Dedifferentiated amniotic fluid mesenchymal stem cell (primary cell): Measurements from ENCODE around the gene EHBP1.

Experiments used
- DNase-seq: peaks from one replicate; pipeline ENCODE4 v3.0.0-alpha.2; 2016; ENCODE audit errors: extremely low spot score

The EHBP1 gene

DNA sequence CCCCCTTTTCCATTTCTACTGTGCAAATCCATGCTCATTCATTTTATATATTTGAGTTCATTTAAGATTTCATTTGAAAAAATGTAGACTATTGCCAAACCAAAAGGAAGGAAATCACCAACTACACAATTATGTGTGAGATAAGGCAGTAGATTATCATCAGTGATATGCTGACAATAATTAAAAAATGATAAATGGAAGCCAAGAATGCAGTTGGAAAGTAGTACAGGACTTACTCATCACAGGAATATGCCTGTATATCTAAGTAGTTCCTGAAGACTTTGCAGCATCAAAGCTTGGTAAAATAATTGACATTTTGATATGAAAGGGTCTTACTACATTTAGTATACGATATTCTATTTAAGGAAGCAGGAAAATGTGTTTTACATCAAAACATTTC lies 179.0 kb downstream of the EHBP1 start:
- no peak for DNase-seq

- DNase-seq, result no peak
These were observed 189.6 kb downstream of the EHBP1 start for GRCh38 chr2:62894966-62895631.

- no peak for DNase-seq
These were observed 190.1 kb downstream of the EHBP1 start for GRCh38 chr2:62895632-62896009.

DNA sequence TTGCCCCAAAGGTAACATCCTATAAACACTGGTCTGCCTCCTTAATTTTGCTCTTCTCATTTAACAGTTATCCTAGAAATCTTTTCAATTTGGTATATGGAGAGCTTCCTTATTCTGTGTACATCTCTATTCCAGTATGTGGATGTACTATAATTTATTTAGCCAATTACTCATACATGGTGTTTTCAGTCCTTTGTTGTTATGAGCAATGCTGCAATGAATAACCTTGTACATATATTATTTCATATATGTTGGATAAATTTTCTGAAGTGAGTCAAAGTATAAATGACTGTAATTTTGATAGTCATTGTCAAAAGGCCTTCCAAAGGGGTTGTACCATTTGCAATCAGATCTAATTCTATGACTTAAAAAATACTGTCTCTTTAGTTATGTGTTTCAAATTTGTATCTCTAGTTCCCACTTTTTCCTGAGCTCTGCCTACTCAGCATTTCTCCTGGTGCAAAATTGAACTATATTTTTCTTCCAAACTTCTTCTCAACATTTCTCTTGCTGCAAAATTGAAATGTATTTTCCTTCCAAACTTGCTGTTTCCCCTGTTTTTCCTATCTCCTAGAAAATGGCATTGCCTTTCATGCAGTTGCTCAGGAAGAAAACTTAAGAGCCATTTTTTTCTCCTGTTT lies 191.8 kb downstream of the EHBP1 start:
- DNase-seq, result no peak

- no peak for DNase-seq
These were observed 198.8 kb downstream of the EHBP1 start for GRCh38 chr2:62904344-62904743.

- no peak for DNase-seq
These were observed 202.6 kb downstream of the EHBP1 start for GRCh38 chr2:62908145-62908544.

DNA sequence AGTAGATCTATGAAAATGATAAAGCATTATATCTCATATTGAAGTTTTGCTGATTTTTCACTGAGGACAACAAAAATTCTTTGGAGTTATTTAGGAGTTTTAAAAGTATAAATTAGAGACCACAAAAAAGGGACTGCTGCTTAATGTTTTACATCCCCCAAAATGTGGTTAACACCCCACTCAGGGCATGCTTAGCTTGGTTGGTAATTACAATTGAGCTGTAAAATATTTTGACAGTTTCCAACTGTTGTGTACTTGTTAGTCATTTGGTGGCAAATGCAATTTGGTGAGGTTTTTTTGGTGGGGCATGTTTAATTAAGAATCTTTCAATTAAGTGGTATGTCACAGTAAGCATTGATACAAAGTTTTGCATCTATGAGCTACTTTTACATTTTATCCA lies 207.8 kb downstream of the EHBP1 start:
- DNase-seq, result no peak

GRCh38 chr2:62919041-62919440 lies 213.5 kb downstream of the EHBP1 start:
- DNase-seq, result no peak

DNA sequence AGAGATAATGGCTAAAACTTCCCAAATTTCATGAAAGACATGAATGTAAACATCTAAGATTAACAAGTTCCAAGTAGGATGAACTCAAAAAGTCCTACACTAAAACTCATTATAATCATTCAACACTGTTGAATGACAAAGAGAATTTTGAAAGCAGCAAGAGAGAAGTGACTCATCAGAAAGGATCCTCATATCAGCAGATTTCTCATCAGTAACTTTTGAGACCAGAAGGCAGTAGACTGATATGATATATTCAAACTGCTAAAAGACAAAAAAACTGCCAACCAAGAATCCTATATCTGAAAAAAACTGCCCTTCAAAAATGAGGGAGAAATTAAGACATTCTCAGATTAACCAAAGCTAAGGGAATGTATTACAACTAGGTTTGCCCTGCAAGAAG lies 214.6 kb downstream of the EHBP1 start:
- no peak for DNase-seq

DNA sequence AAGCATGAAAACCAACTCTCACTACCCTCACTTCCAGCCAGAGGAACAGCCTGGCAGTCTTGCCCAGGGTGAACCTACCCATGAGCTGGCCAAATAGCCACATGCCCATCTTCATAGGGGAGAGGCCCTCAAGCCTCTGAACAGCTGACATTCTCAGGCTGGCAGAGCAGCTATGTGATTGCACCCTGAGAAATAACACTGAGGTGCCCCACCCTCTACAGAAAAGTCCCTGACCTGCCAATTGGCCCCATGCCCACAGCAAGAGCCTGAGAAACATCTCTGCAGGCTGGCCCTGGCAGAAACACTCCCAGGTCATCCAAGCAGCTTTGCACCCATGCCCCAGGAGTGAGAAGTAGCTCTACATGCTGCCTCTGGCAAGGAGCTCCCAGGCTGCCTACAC lies 217.7 kb downstream of the EHBP1 start:
- no peak for DNase-seq

DNA sequence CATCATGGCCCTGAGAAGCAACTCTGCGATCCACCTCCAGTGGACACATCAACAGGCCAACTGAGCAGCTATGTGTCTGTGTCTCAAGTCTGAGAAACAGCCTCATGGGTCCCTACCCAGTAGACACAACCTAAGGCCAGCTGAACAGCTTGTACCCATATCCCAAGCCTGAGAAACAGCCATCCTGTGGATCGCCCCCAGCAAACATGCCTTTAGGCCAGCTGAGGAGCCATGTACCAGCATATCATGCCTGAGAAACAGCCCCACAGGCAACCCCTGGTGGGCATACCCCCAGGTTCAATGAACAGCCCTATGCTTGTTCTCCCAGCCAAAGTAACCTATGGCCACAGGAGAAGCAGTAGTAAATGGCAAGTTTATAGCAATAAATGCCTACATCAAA lies 218.4 kb downstream of the EHBP1 start:
- no peak for DNase-seq

GRCh38 chr2:62928015-62928414 lies 222.5 kb downstream of the EHBP1 start:
- DNase-seq, result no peak

DNA sequence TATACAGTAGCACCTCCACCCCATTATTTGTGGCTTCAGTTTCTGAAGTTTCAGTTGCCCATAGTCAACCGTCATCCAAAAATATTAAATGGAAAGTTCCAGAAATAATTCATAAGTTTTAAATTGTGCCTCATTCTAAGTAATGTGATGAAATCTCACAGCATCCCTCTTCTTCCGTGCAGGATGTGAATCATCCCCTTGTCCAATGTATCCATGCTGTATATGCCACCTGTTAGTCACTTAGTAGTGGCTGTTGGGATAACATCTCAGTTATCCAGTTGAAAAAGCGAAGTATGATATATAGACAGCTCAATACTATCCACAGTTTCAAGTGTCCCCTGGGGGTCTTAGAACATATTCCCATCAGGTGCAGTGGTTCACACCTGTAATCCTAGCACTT lies 226.0 kb downstream of the EHBP1 start:
- no peak for DNase-seq

DNA sequence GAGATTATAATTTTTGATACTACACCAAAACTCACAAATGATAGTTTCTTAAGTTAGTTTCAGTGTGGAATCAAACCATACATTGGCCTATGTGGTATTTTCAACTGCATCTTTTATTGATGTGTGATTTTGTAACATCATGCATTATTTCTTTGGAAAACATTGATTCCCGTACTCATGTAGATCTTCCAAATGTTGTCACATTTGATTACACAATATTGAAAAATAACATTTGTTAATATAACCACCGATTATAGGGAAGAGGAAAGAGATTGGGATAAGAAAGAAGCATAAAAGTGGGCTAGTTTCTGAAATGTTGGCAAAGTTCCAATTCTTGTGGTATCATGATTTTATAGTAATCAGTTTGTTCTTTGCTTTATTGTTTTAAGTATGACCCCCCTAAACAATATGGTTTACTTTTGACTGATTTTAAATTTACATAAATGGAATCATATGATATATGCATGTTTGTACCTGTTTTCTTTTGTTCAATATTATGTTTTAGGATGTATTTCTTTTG lies 227.9 kb downstream of the EHBP1 start:
- no peak for DNase-seq

DNA sequence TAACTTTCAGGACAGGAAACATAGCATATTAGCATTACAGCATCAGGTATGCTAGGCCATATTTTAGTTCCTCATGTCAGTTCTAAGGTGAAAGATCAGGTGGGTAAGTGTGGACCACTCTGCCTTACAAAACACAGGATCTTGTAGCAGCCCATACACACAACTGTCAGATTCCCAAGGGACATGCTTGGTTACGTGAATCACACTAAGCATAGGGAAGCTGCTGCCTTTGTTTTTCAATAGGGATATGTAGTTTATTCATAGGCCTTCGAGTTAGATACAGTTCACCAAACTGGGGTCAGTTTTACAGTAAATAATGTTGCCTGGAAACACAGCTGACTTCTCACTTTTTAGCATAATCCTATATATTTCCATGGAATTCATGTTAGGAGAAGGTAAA lies 229.0 kb downstream of the EHBP1 start:
- DNase-seq, result no peak

DNA sequence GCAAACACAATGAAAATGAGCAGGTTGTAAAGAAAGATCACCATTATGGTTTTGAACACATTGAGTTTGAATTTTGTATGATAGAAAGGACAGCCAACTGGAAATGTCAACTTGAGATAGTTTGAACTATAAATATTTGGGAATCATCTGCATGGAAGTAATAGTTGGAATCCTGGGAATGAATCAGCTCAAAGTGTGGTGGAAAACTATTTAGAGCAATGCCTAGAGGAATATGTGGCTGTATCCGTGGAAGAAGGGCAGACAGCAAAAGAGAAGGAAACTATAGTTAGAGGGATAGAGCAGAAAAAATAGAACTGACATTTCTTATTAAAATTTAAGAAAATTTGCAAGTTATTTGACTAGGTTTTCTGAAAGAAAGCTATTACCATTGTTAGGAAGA lies 232.6 kb downstream of the EHBP1 start:
- no peak for DNase-seq

GRCh38 chr2:62939735-62940491 lies 234.4 kb downstream of the EHBP1 start:
- DNase-seq, result peak; percentile 40

GRCh38 chr2:62940697-62941096 lies 235.2 kb downstream of the EHBP1 start:
- no peak for DNase-seq

- DNase-seq, result no peak
These were observed 235.9 kb downstream of the EHBP1 start for GRCh38 chr2:62941413-62941812.

DNA sequence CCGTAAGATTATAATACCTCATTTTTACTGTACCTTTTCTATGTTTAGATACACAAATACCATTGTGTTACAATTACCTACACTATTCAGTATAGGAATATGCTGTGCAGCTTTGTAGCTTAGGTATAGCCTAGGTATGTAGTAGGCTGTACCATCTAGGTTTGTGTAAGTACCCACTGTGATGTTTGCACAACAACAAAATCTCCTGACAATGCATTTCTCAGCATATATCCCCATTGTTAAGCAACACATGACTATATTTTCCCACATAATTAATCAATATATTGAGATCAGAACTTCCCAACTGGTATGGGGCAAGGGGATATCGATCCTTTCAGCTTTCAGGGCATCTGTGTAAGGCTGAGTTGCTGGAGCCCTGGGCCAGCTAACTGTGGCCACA lies 238.8 kb downstream of the EHBP1 start:
- DNase-seq, result no peak

- DNase-seq, result no peak
These were observed 241.9 kb downstream of the EHBP1 start for GRCh38 chr2:62947403-62947802.

DNA sequence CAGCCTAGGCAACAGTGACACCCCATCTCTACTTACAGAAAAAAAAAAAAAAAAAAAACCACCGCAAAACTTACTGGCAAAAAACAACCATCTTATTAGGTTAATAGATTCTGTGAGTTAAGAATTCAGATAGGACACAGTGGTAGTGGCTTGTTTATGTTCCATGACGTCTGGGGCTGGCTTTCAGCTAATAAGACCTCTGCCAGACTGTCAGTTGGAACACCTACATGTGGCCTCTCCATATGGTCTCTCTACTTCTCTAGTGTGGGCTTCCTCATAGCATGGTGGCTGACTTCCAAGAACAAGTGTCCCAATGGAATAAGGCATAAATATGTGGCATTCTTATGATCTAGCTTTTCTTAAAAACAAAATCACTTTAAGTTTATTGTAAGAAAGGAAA lies 251.1 kb downstream of the EHBP1 start:
- DNase-seq, result no peak

- no peak for DNase-seq
These were observed 252.7 kb downstream of the EHBP1 start for GRCh38 chr2:62958206-62958605.
